B cell (primary cell): Measurements from ENCODE around the gene VPS8. TPM values are rescaled to one million over a fixed set of nuclear protein-coding genes. Genes with fewer than 3 reads are reported as not detected.

Experiments used
- ATAC-seq: fragments of 200-7000 bp; cut with Tn5 transposase; one replicate; pipeline ENCODE4 v1.10.0; 2021; ENCODE audit warnings: low read depth, mild to moderate bottlenecking, moderate number of reproducible peaks, moderate library complexity
- CTCF ChIA-PET: fragments of 350-600 bp; sonication (Branson Sonifier 250); formaldehyde crosslinking; loops from one replicate; lab custom pipeline; 2021; ENCODE audit warnings: antibody characterized with exemption, inconsistent platforms; lab: Charles Lee
- POLR2A ChIA-PET: fragments of 350-600 bp; sonication (Branson Sonifier 250); formaldehyde crosslinking; loops from one replicate; lab custom pipeline; 2021; ENCODE audit warnings: antibody characterized with exemption; lab: Charles Lee
- DNase-seq: peaks from one replicate; pipeline ENCODE4 v3.0.0; 2013
- H2AFZ ChIP-seq: 2 replicates; pipeline ENCODE4 v1.6.1; 2012; ENCODE audit warnings: mild to moderate bottlenecking, low read depth, low read length; ENCODE audit not compliant: insufficient read depth, poor library complexity, severe bottlenecking
- H3K27ac ChIP-seq, 2 donors: 1 replicate in 1 of 2; 2 replicates in 1 of 2; pipeline ENCODE4 v1.5.1; 2012 to 2013; ENCODE audit warnings: low read length in 2 of 2, mild to moderate bottlenecking in 2 of 2, moderate library complexity in 1 of 2
- H3K27me3 ChIP-seq, 4 experiments: fragments of 200-600 bp in 1 of 4; sonication (generic) in 1 of 4; replicated peaks in 1 of 4; 1 replicate in 2 of 4; 2 replicates in 2 of 4; pipeline versions ENCODE4 v1.6.1 to v1.7.0; 2013 to 2016; ENCODE audit warnings: low read length in 3 of 4, mild to moderate bottlenecking in 2 of 4, mixed read lengths in 1 of 4, moderate library complexity in 1 of 4; ENCODE audit not compliant: insufficient read depth in 4 of 4, control insufficient read depth in 3 of 4; ENCODE audit errors: control extremely low read depth in 1 of 4
- H3K36me3 ChIP-seq, 2 experiments: replicated peaks in 1 of 2; 1 replicate in 1 of 2; 2 replicates in 1 of 2; pipeline versions ENCODE4 v1.6.1 to v1.7.1; 2013; ENCODE audit warnings: low read length in 1 of 2; ENCODE audit not compliant: insufficient read depth in 2 of 2, control insufficient read depth in 1 of 2; ENCODE audit errors: control extremely low read depth in 1 of 2, extremely low read depth in 1 of 2
- H3K4me1 ChIP-seq, 2 donors: fragments of 200-600 bp in 1 of 2; sonication (generic) in 1 of 2; 1 replicate in 1 of 2; 2 replicates in 1 of 2; pipeline versions ENCODE4 v1.5.1 to v1.6.1; 2013 to 2017; ENCODE audit warnings: low read length in 2 of 2; ENCODE audit not compliant: control insufficient read depth in 2 of 2, insufficient read depth in 2 of 2
- H3K4me2 ChIP-seq: replicated peaks from 2 replicates; pipeline ENCODE3; 2012; ENCODE audit warnings: mild to moderate bottlenecking, low read depth, low read length; ENCODE audit not compliant: poor library complexity, severe bottlenecking
- H3K4me3 ChIP-seq, 5 experiments: fragments of 200-600 bp in 1 of 5; sonication (generic) in 1 of 5; 1 replicate in 3 of 5; 2 replicates in 2 of 5; pipeline versions ENCODE4 v1.5.1 to v1.7.0; 2011 to 2016; ENCODE audit warnings: low read length in 4 of 5, mild to moderate bottlenecking in 4 of 5, low read depth in 2 of 5, control low read depth in 1 of 5, moderate library complexity in 1 of 5; ENCODE audit not compliant: insufficient read depth in 1 of 5; ENCODE audit errors: control extremely low read depth in 1 of 5, extremely low read depth in 1 of 5
- H3K79me2 ChIP-seq: fragments of 200-600 bp; sonication (generic); one replicate; pipeline ENCODE4 v1.6.0; 2016; ENCODE audit warnings: low read length; ENCODE audit not compliant: control insufficient read depth, insufficient read depth
- H3K9ac ChIP-seq: fragments of 200-600 bp; sonication (generic); 2 replicates; pipeline ENCODE4 v1.6.1; 2017; ENCODE audit warnings: mild to moderate bottlenecking, low read length, moderate library complexity
- H3K9me3 ChIP-seq, 3 donors: one replicate each; pipeline versions ENCODE4 v1.6.1 to v1.7.1; 2013; ENCODE audit warnings: low read length in 2 of 3; ENCODE audit not compliant: control insufficient read depth in 2 of 3, insufficient read depth in 1 of 3; ENCODE audit errors: control extremely low read depth in 1 of 3
- H4K20me1 ChIP-seq: 2 replicates; pipeline ENCODE4 v1.6.0; 2012; ENCODE audit warnings: mild to moderate bottlenecking, low read length; ENCODE audit not compliant: insufficient read depth, control insufficient read depth, poor library complexity, severe bottlenecking
- H3K27ac Mint-ChIP-seq: one replicate; pipeline ENCODE4 v1.8.0; 2021; ENCODE audit warnings: mixed read lengths
- H3K27me3 Mint-ChIP-seq: one replicate; pipeline ENCODE4 v1.8.0; 2021; ENCODE audit warnings: mixed read lengths
- H3K4me1 Mint-ChIP-seq: one replicate; pipeline ENCODE4 v1.8.0; 2021; ENCODE audit warnings: mixed read lengths
- H3K4me3 Mint-ChIP-seq: one replicate; pipeline ENCODE4 v1.8.0; 2021; ENCODE audit warnings: mixed read lengths
- H3K9me3 Mint-ChIP-seq: one replicate; pipeline ENCODE4 v1.8.0; 2022; ENCODE audit warnings: mixed read lengths; ENCODE audit not compliant: insufficient read depth
- CTCF ChIP-seq: fragments of 200-600 bp; IDR thresholded peaks from one replicate; pipeline ENCODE4 v1.8.0; 2022; ENCODE audit warnings: antibody characterized with exemption, mild to moderate bottlenecking
- EZH2 ChIP-seq: IDR thresholded peaks from 2 replicates; pipeline ENCODE4 v1.6.1; 2012; ENCODE audit warnings: borderline replicate concordance, low read depth, mild to moderate bottlenecking, moderate library complexity, low read length; ENCODE audit not compliant: insufficient read depth, poor library complexity, severe bottlenecking
- WGBS: methylation state at CpG from one replicate; pipeline ENCODE4 v1.1.5; 2013; ENCODE audit warnings: missing lambda C conversion rate; ENCODE audit not compliant: insufficient coverage; 5-methylcytosine and 5-hydroxymethylcytosine counted together
- intact Hi-C: fragments of 100-400 bp; cut with micrococcal nuclease; formaldehyde crosslinking; loops from one replicate; pipeline ENCODE4 v1.10.0; 2022
- polyA plus RNA-seq: library from polyadenylated mRNA; depleted of rRNA; stranded (reverse); fragments of >200 nt; gene quantifications from 2 replicates; pipeline ENCODE4 v1.2.3, GENCODE V29; 2012
- total RNA-seq, 2 donors: library from RNA; stranded (reverse); fragments of 120-200 nt in 1 of 2; gene quantifications; 1 replicate in 1 of 2; 2 replicates in 1 of 2; pipeline versions ENCODE4 v1.2.3 to v1.2.4, GENCODE V29; 2013 to 2022

Gene VPS8
- total and polyA plus RNA-seq, 2 donors (not counting 1 experiment from before 2014, with no cell fraction given) = 18.3 to 95.6 TPM

- H3K9ac ChIP-seq = no peak overlapping the region
- Mint-ChIP-seq H3K9me3 (peaks cover 19% of the 10 kb centered on the region), H3K27me3 (no peaks in the 10 kb centered on the region), H3K4me1 (no peaks in the 10 kb centered on the region), H3K4me3 (no peak overlapping the region), H3K27ac (no peak overlapping the region)
- intact Hi-C loops = no loop called here
- H3K9me3 ChIP-seq = peaks cover 0 to 28% (median 18%) of the 10 kb centered on the region in 3 donors
- TF ChIP-seq EZH2 (no peak), CTCF (no peak)
- H3K4me3 ChIP-seq = no peak overlapping the region
- H3K36me3 ChIP-seq = no peaks in the 10 kb centered on the region
- no peak overlapping the region for H3K27ac ChIP-seq
- H3K4me1 ChIP-seq = no peaks in the 10 kb centered on the region
- no peak for DNase-seq
- 96% methylated on average over 2 of the region's 2 CpGs for WGBS
- H3K79me2 ChIP-seq = no peaks in the 10 kb centered on the region
- ChIA-PET POLR2A (no interaction called here), CTCF (no interaction called here)
- ATAC-seq = no peak
- H3K27me3 ChIP-seq = no peaks in the 10 kb centered on the region
- H2AFZ ChIP-seq = no peak overlapping the region
- H3K4me2 ChIP-seq = no peak overlapping the region
- no peaks in the 10 kb centered on the region for H4K20me1 ChIP-seq
These were observed 248.7 kb downstream of the VPS8 start for GRCh38 chr3:185060655-185061054.

GRCh38 chr3:185062191-185062590 lies 250.2 kb downstream of the VPS8 start:
- no peak overlapping the region for H3K27ac ChIP-seq
- H4K20me1 ChIP-seq = no peaks in the 10 kb centered on the region
- intact Hi-C loops = no loop called here
- CTCF ChIA-PET = no interaction called here
- no peaks in the 10 kb centered on the region for H3K4me1 ChIP-seq
- no peak for DNase-seq
- no peak overlapping the region for H3K4me3 ChIP-seq
- no peak overlapping the region for H3K4me2 ChIP-seq
- H3K79me2 ChIP-seq = no peaks in the 10 kb centered on the region
- Mint-ChIP-seq H3K4me3 (no peak overlapping the region), H3K9me3 (peaks cover 13% of the 10 kb centered on the region), H3K27me3 (no peaks in the 10 kb centered on the region), H3K27ac (no peak overlapping the region), H3K4me1 (no peaks in the 10 kb centered on the region)
- POLR2A ChIA-PET = no interaction called here
- H2AFZ ChIP-seq = no peak overlapping the region
- H3K9me3 ChIP-seq = peaks cover 0 to 23% (median 17%) of the 10 kb centered on the region in 3 donors
- no peak for ATAC-seq
- no peaks in the 10 kb centered on the region for H3K36me3 ChIP-seq
- no peak for TF ChIP-seq EZH2
- no peak for TF ChIP-seq CTCF
- no peak overlapping the region for H3K9ac ChIP-seq
- no peaks in the 10 kb centered on the region for H3K27me3 ChIP-seq
